ENCODE results near the gene PAX5. TPM values are rescaled to one million over a fixed set of nuclear protein-coding genes. Genes with fewer than 3 reads are reported as not detected.

The PAX5 gene
- total and polyA plus RNA-seq, 2 donors (not counting 1 experiment from before 2014, with no cell fraction given), result 196 to 275 TPM

- 6% methylated on average over 50 of the region's 53 CpGs for WGBS (ENCODE audit: insufficient coverage)
- Histone ChIP-seq H3K27ac (ENCODE audit: low read length in 2 of 2) (peak overlapping the region; percentile 98 to 100), H3K9ac (ENCODE audit: low read length) (peak overlapping the region; percentile 98), H2AFZ (ENCODE audit: insufficient read depth, low read depth, low read length, poor library complexity, severe bottlenecking) (peak overlapping the region; percentile 25), H4K20me1 (ENCODE audit: control insufficient read depth, insufficient read depth, low read length, poor library complexity, severe bottlenecking) (peaks cover 71% of the 10 kb centered on the region), H3K4me3 (ENCODE audit: control extremely low read depth in 1 of 5, extremely low read depth in 1 of 5, insufficient read depth in 1 of 5, low read depth in 2 of 5, low read length in 4 of 5) (peak overlapping the region; percentile 13 to 95 (median 86)), H3K4me2 (replicated peaks; ENCODE audit: low read depth, low read length, poor library complexity, severe bottlenecking) (peak overlapping the region; percentile 88), H3K27me3 (replicated peaks in 1 of 4; ENCODE audit: control extremely low read depth in 1 of 4, control insufficient read depth in 3 of 4, insufficient read depth in 4 of 4, low read length in 3 of 4) (no peaks in the 10 kb centered on the region), H3K36me3 (replicated peaks in 1 of 2; ENCODE audit: control extremely low read depth in 1 of 2, control insufficient read depth in 1 of 2, extremely low read depth in 1 of 2, insufficient read depth in 2 of 2, low read length in 1 of 2) (peaks cover 0 to 19% of the 10 kb centered on the region in 2 experiments), H3K79me2 (ENCODE audit: control insufficient read depth, insufficient read depth, low read length) (peaks cover 99% of the 10 kb centered on the region), H3K4me1 (ENCODE audit: control insufficient read depth in 2 of 2, insufficient read depth in 2 of 2, low read length in 2 of 2) (peaks cover 45 to 68% of the 10 kb centered on the region in 2 donors), H3K9me3 (ENCODE audit: control extremely low read depth in 1 of 3, control insufficient read depth in 2 of 3, insufficient read depth in 1 of 3, low read length in 2 of 3) (no peaks in the 10 kb centered on the region)
- ChIA-PET CTCF (interaction anchor here (0.9 to 3.0 kb wide), 19 partner anchors 8 to 361 kb away, joined by 3 to 13 read pairs (median 5); no protein-coding TSS in a partner anchor), POLR2A (interaction anchor here (0.6 to 1.5 kb wide), 8 partner anchors 8 to 391 kb away, joined by 3 to 7 read pairs (median 4); partner anchors contain the start of gene ZCCHC7)
- TF ChIP-seq EZH2 (IDR thresholded peaks at IDR 0.05; ENCODE audit: borderline replicate concordance, insufficient read depth, low read depth, low read length, poor library complexity, severe bottlenecking) (no peak), CTCF (IDR thresholded peaks at IDR 0.05) (no peak)
- peaks cover 68% of the 10 kb centered on the region for H3K4me1 Mint-ChIP-seq
- ATAC-seq (ENCODE audit: low read depth), result no peak
- H3K27ac Mint-ChIP-seq, result peak overlapping the region; percentile 96
- DNase-seq, result no peak
- intact Hi-C loops (cut with micrococcal nuclease), result loop anchor here (1.0 to 5.0 kb wide), 2 partner anchors 34 to 437 kb away; partner anchors contain the start of gene ZBTB5
- peak overlapping the region; percentile 89 for H3K4me3 Mint-ChIP-seq
- no peaks in the 10 kb centered on the region for H3K9me3 Mint-ChIP-seq (ENCODE audit: insufficient read depth)
- no peaks in the 10 kb centered on the region for H3K27me3 Mint-ChIP-seq
Observed at GRCh38 chr9:37029776-37030610, 4.1 kb downstream of the PAX5 start.

All from B cell (primary cell).